OCI-LY3 (cell line): ENCODE measurements around the gene HYCC1.

Source experiments
- H2AFZ ChIP-seq: fragments of 200-600, 300-600 bp; shearing (Covaris generic); 2 replicates; pipeline ENCODE4 v1.6.0; 2014; ENCODE audit warnings: antibody characterized with exemption, low read depth, low read length
- H3K27ac ChIP-seq: fragments of 200-600, 300-600 bp; sonication (generic); 2 replicates; pipeline ENCODE4 v1.5.1; 2014; ENCODE audit warnings: mild to moderate bottlenecking, low read length, moderate library complexity, mixed read lengths
- H3K27me3 ChIP-seq: fragments of 200-600, 300-600 bp; sonication (generic); 2 replicates; pipeline ENCODE4 v1.6.1; 2014; ENCODE audit warnings: low read depth, low read length, mixed read lengths
- H3K36me3 ChIP-seq: fragments of 200-600, 300-600 bp; sonication (generic); replicated peaks from 2 replicates; pipeline ENCODE3; 2014; ENCODE audit warnings: low read depth, low read length, mixed read lengths
- H3K4me1 ChIP-seq: fragments of 300-600, 200-600 bp; sonication (generic); 2 replicates; pipeline ENCODE4 v1.6.1; 2014; ENCODE audit warnings: low read length, mixed read lengths
- H3K4me2 ChIP-seq: fragments of 200-600, 300-600 bp; sonication (generic); 2 replicates; pipeline ENCODE4 v1.6.1; 2014; ENCODE audit warnings: low read length, mixed read lengths
- H3K4me3 ChIP-seq: fragments of 300-600, 200-600 bp; sonication (generic); 2 replicates; pipeline ENCODE4 v1.5.1; 2014; ENCODE audit warnings: antibody characterized with exemption, mild to moderate bottlenecking, low read length, moderate library complexity
- H3K79me2 ChIP-seq: fragments of 300-600, 200-600 bp; shearing (Covaris generic); 2 replicates; pipeline ENCODE4 v1.6.1; 2014; ENCODE audit warnings: mild to moderate bottlenecking, low read length, mixed read lengths
- H3K9ac ChIP-seq: fragments of 300-600, 200-600 bp; shearing (Covaris generic); 2 replicates; pipeline ENCODE4 v1.6.0; 2014; ENCODE audit warnings: mild to moderate bottlenecking, low read length, moderate library complexity
- H3K9me3 ChIP-seq: fragments of 200-600, 300-600 bp; shearing (Covaris generic); 2 replicates; pipeline ENCODE4 v1.6.1; 2014; ENCODE audit warnings: low read length, mixed read lengths; ENCODE audit not compliant: insufficient read depth
- H4K20me1 ChIP-seq: fragments of 200-600, 300-600 bp; sonication (generic); 2 replicates; pipeline ENCODE4 v1.6.1; 2016; ENCODE audit warnings: low read length, mixed read lengths; ENCODE audit not compliant: insufficient read depth
- EZH2phosphoT487 ChIP-seq: fragments of 200-600 bp; shearing (Covaris generic); IDR thresholded peaks from 2 replicates; pipeline ENCODE4 v1.6.1; 2018; ENCODE audit warnings: antibody characterized with exemption, mixed run types, low read depth
- TF ChIP-seq, protein P1 (sequence below): fragments of 200-600, 300-600 bp; sonication (generic); IDR thresholded peaks from 2 replicates; pipeline ENCODE4 v1.5.1; 2014; ENCODE audit warnings: antibody characterized with exemption, low read length, low read depth

The HYCC1 gene

DNA sequence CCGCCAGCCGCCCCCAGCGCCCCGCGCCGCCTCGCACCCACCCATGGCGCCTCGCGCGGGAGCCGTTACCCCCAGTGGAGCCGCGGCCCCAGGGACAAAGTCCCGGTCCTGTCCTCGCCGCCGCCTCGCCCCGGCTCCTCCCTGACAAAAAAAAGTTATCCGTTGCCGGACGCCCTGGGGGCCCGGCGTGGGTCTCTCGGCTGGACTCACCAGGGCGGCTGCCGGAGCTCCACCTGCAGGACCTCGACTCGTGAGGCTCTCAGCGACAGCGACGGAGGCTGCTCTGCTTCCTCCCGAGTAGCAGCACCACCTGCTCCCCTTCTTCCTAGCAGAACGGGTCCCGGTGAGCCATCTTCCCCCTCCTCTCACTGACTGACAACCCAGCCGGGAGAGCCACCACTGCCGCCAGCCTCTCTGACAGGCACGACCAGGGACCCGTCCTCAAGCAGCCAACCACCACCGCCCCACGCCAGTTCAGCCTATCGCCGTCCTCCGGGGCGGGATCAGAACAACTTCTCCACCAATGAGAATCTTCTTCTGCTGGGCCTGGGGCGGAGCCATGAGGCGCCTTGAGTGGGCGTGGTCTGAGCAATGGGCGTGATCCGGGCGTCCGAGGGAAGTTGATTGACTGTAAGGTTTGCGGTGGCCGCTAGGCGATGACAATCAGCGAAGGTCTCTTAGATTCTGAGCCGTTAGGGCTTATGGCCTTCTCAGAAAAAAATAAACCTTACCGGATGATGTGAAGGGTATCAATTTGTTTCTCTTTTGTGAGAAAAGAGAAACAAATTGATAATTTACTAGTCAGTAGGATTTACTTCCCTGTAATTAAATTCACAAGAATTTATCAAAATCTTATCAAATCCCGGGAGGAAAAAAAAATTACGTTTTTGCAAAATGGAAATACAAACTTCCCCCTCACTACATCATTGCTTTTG, at the start of gene HYCC1:
TSS of gene HYCC1 (minus strand) at position 416 of the 935 bp plus-strand sequence. CDS start 23,019 bp downstream, outside the sequence.
- Histone ChIP-seq H2AFZ (peak within 1 kb of the TSS; percentile 89), H3K27ac (no peak within 1 kb of the TSS)
- TF ChIP-seq EZH2phosphoT487: no peak
- TF ChIP-seq, protein P1, sequence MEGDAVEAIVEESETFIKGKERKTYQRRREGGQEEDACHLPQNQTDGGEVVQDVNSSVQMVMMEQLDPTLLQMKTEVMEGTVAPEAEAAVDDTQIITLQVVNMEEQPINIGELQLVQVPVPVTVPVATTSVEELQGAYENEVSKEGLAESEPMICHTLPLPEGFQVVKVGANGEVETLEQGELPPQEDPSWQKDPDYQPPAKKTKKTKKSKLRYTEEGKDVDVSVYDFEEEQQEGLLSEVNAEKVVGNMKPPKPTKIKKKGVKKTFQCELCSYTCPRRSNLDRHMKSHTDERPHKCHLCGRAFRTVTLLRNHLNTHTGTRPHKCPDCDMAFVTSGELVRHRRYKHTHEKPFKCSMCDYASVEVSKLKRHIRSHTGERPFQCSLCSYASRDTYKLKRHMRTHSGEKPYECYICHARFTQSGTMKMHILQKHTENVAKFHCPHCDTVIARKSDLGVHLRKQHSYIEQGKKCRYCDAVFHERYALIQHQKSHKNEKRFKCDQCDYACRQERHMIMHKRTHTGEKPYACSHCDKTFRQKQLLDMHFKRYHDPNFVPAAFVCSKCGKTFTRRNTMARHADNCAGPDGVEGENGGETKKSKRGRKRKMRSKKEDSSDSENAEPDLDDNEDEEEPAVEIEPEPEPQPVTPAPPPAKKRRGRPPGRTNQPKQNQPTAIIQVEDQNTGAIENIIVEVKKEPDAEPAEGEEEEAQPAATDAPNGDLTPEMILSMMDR: peak; percentile 35; the same call in 1 of the 2 replicates

DNA sequence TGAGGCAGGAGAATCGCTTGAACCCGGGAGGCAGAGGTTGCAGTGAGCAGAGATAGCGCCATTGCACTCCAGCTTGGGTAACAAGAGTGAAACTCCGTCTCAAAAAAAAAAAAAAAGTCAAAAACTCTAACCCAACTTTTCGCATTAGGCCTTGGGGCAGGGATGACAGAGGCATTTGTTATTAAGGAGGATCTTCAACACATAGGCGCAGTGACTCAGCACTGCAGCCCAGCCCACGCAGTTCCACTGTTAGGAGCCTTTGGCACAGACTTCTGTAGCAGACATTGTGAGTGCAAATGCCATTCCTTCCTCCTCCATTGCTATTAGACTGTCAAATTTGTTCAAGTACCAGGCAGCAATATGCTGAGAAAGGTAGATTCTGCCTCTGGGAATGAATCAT, 48.5 kb upstream of the HYCC1 start:
- H2AFZ ChIP-seq: no peak overlapping the region
- peaks cover 4% of the 10 kb centered on the region for H3K4me1 ChIP-seq
- no peak overlapping the region for H3K4me3 ChIP-seq
- H3K36me3 ChIP-seq: no peaks in the 10 kb centered on the region
- H4K20me1 ChIP-seq: no peaks in the 10 kb centered on the region
- no peaks in the 10 kb centered on the region for H3K79me2 ChIP-seq
- no peak for TF ChIP-seq EZH2phosphoT487
- TF ChIP-seq, protein P1: no peak
- no peaks in the 10 kb centered on the region for H3K9me3 ChIP-seq
- H3K4me2 ChIP-seq: no peak overlapping the region
- no peaks in the 10 kb centered on the region for H3K27me3 ChIP-seq
- no peak overlapping the region for H3K27ac ChIP-seq
- H3K9ac ChIP-seq: no peak overlapping the region

More for the DNA sequence above, at the start of gene HYCC1:
- Histone ChIP-seq H3K4me3 (peak within 1 kb of the TSS; percentile 98), H3K4me2 (peak within 1 kb of the TSS; percentile 72), H3K9me3 (no peaks in the 10 kb centered on the region), H3K9ac (peak within 1 kb of the TSS; percentile 82), H3K27me3 (no peaks in the 10 kb centered on the region), H3K36me3 (no peaks in the 10 kb centered on the region), H4K20me1 (peaks cover 11% of the 10 kb centered on the region; the same call in 1 of the 2 replicates), H3K4me1 (peaks cover 47% of the 10 kb centered on the region), H3K79me2 (peaks cover 30% of the 10 kb centered on the region)

DNA sequence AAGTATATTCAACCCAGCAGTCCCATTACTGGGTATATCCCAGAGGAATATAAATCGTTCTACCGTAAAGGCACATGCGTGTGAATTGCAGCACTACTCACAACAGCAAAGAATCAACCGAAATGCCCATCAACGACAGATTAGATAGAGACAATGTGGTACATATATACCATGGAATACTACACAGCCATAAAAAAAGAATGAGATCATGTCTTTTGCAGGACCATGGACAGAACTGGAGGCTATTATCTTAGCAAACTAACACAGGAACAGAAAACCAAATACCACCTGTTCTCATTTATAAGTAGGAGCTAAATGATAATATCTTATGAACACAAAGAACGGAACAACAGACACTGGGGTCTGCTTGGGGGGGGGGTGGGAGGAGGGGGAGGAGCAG, 47.4 kb upstream of the HYCC1 start:
- Histone ChIP-seq H2AFZ (no peak overlapping the region), H3K36me3 (no peaks in the 10 kb centered on the region), H4K20me1 (no peaks in the 10 kb centered on the region), H3K79me2 (no peaks in the 10 kb centered on the region), H3K9me3 (no peaks in the 10 kb centered on the region), H3K4me3 (no peak overlapping the region), H3K9ac (no peak overlapping the region), H3K27me3 (no peaks in the 10 kb centered on the region), H3K4me2 (no peak overlapping the region), H3K4me1 (peaks cover 4% of the 10 kb centered on the region), H3K27ac (no peak overlapping the region)
- TF ChIP-seq, protein P1: no peak
- TF ChIP-seq EZH2phosphoT487: no peak

DNA sequence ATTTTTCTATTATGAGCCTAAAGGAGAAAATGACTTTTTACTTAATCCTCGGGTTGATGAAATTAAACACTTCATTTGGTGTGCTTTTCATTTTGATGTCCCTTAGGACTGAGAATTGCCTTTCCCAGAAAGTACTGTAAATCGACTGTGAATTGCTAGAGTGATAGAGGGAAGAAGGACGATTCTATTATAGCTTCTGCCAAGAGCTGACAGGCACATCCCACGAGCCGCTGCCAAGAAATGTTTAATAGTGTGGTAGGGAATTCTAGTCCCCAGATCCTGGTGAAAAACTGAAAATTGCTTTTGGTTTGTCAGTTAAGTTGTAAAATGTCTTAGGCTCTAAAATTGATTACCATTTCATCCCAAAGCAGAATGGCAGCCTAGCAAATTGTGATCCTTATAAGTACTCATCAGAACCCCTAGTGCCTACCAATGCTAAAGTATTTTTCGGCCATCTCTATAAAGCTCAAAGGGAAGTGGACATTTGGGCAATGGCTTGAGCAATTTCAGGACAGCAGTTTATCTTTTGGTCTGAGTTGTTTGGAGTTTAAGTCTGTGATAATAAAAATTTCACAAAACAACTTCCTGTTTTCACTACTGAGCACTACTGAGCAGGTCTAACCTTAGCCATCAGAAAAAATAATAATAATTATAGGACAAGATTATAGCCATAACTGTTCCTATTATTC, 44.6 kb upstream of the HYCC1 start:
- no peak overlapping the region for H3K4me2 ChIP-seq
- peaks cover 4% of the 10 kb centered on the region for H3K4me1 ChIP-seq
- no peak overlapping the region for H2AFZ ChIP-seq
- H3K27ac ChIP-seq: no peak overlapping the region
- no peaks in the 10 kb centered on the region for H3K27me3 ChIP-seq
- H3K36me3 ChIP-seq: no peaks in the 10 kb centered on the region
- H3K9ac ChIP-seq: no peak overlapping the region
- no peaks in the 10 kb centered on the region for H3K9me3 ChIP-seq
- no peak overlapping the region for H3K4me3 ChIP-seq
- H4K20me1 ChIP-seq: no peaks in the 10 kb centered on the region
- no peaks in the 10 kb centered on the region for H3K79me2 ChIP-seq
- no peak for TF ChIP-seq EZH2phosphoT487
- TF ChIP-seq, protein P1: no peak
